Endothelial cell of umbilical vein (primary cell): ENCODE measurements around the gene CLEC16A. TPM values are rescaled to one million over a fixed set of nuclear protein-coding genes. Genes with fewer than 3 reads are reported as not detected.

Source experiments
- BruUV-seq: library from RNA; stranded (reverse); fragments of 400-500 nt; replicated peaks from 2 replicates; lab custom pipeline; 2021; lab: Mats Ljungman, UMichigan
- CTCF ChIA-PET: fragments of 300-600, 350-600 bp; sonication (Branson Sonifier 250); formaldehyde crosslinking; loops from one replicate; lab custom pipeline; 2021; ENCODE audit warnings: antibody characterized with exemption, inconsistent platforms; lab: Charles Lee
- POLR2A ChIA-PET: fragments of 300-600, 350-600 bp; sonication (Branson Sonifier 250); formaldehyde crosslinking; loops from one replicate; lab custom pipeline; 2021; ENCODE audit warnings: antibody characterized with exemption, inconsistent platforms; lab: Charles Lee
- DNase-seq: peaks from one replicate; pipeline ENCODE4 v3.0.0-alpha.2; 2011; ENCODE audit warnings: low read depth, low spot score
- FAIRE-seq: peaks from 2 replicates; lab custom pipeline; 2011; peaks lifted over from hg19 to GRCh38; lab: Jason Lieb, UNC
- H2AFZ ChIP-seq: 2 replicates; pipeline ENCODE4 v1.6.0; 2012; ENCODE audit warnings: low read depth, low read length, control low read depth, inconsistent platforms
- H3K27ac ChIP-seq: 2 replicates; pipeline ENCODE4 v1.5.1; 2011; ENCODE audit warnings: low read depth, mild to moderate bottlenecking, control low read depth, low read length, moderate library complexity; ENCODE audit not compliant: insufficient read depth
- H3K27me3 ChIP-seq, 2 experiments: 2 replicates each; pipeline versions ENCODE4 v1.6.0 to v1.6.1; 2011; ENCODE audit warnings: low read length in 2 of 2, mixed read lengths in 1 of 2; ENCODE audit not compliant: control insufficient read depth in 2 of 2, insufficient read depth in 2 of 2
- H3K36me3 ChIP-seq, 2 experiments: 2 replicates in 1 of 2; 3 replicates in 1 of 2; pipeline ENCODE4 v1.5.1; 2011; ENCODE audit warnings: low read length in 2 of 2, mild to moderate bottlenecking in 1 of 2, moderate library complexity in 1 of 2; ENCODE audit not compliant: control insufficient read depth in 2 of 2, insufficient read depth in 2 of 2; ENCODE audit errors: extremely low read depth in 1 of 2
- H3K4me1 ChIP-seq: 3 replicates; pipeline ENCODE4 v1.5.1; 2011; ENCODE audit warnings: mild to moderate bottlenecking, low read length; ENCODE audit not compliant: control insufficient read depth, insufficient read depth; ENCODE audit errors: extremely low read depth
- H3K4me2 ChIP-seq: 2 replicates; pipeline ENCODE4 v1.6.1; 2011; ENCODE audit warnings: low read length, control low read depth, mixed read lengths; ENCODE audit not compliant: insufficient read depth
- H3K4me3 ChIP-seq, 3 experiments: fragments of 200-600 bp in 1 of 3; sonication (generic), shearing (Covaris generic) in 1 of 3; replicated peaks in 1 of 3; 2 replicates each; pipeline ENCODE4 v1.5.1; 2011 to 2016; ENCODE audit warnings: control low read depth in 3 of 3, low read length in 3 of 3, mild to moderate bottlenecking in 2 of 3, inconsistent platforms in 1 of 3, low read depth in 1 of 3, moderate library complexity in 1 of 3; ENCODE audit not compliant: insufficient read depth in 1 of 3
- H3K79me2 ChIP-seq: 2 replicates; pipeline ENCODE4 v1.6.0; 2012; ENCODE audit warnings: low read length, inconsistent platforms; ENCODE audit not compliant: control insufficient read depth, insufficient read depth
- H3K9ac ChIP-seq: replicated peaks from 2 replicates; pipeline ENCODE3; 2011; ENCODE audit warnings: low read length, control low read depth; ENCODE audit not compliant: insufficient read depth; ENCODE audit errors: extremely low read depth
- H3K9me1 ChIP-seq: replicated peaks from 3 replicates; pipeline ENCODE4 v1.6.0; 2011; ENCODE audit warnings: mild to moderate bottlenecking, low read length; ENCODE audit not compliant: control insufficient read depth, insufficient read depth; ENCODE audit errors: extremely low read depth
- H3K9me3 ChIP-seq: replicated peaks from 2 replicates; pipeline ENCODE4 v1.5.1; 2012; ENCODE audit warnings: low read length, inconsistent platforms; ENCODE audit not compliant: control insufficient read depth, insufficient read depth
- H4K20me1 ChIP-seq: replicated peaks from 2 replicates; pipeline ENCODE3; 2011; ENCODE audit warnings: mild to moderate bottlenecking, low read length; ENCODE audit not compliant: control insufficient read depth, insufficient read depth; ENCODE audit errors: extremely low read depth
- EZH2 ChIP-seq: IDR thresholded peaks from 2 replicates; pipeline ENCODE4 v1.6.1; 2012; ENCODE audit warnings: borderline replicate concordance, low read depth, mild to moderate bottlenecking, moderate library complexity, low read length, inconsistent platforms; ENCODE audit not compliant: severe bottlenecking
- FOS ChIP-seq: IDR thresholded peaks from 2 replicates; pipeline ENCODE4 v1.6.1; 2011; ENCODE audit warnings: mild to moderate bottlenecking, low read length, moderate library complexity, borderline replicate concordance; ENCODE audit not compliant: insufficient read depth
- GATA2 ChIP-seq: IDR thresholded peaks from 2 replicates; pipeline ENCODE4 v1.7.0; 2011; ENCODE audit warnings: low read depth, mild to moderate bottlenecking, moderate library complexity, mixed read lengths, low read length; ENCODE audit not compliant: insufficient read length, insufficient read depth
- JUN ChIP-seq: IDR thresholded peaks from 2 replicates; pipeline ENCODE4 v1.6.1; 2011; ENCODE audit warnings: borderline replicate concordance, low read depth; ENCODE audit not compliant: insufficient read length, insufficient read depth
- MYC ChIP-seq: IDR thresholded peaks from one replicate; pipeline ENCODE4 v1.6.1; 2011; ENCODE audit warnings: mild to moderate bottlenecking, low read depth, low read length
- POLR2A ChIP-seq: IDR thresholded peaks from 2 replicates; pipeline ENCODE4 v1.6.1; 2012; ENCODE audit warnings: low read depth, mild to moderate bottlenecking, control low read depth, low read length
- POLR2AphosphoS5 ChIP-seq: IDR thresholded peaks from 2 replicates; pipeline ENCODE4 v1.6.1; 2012; ENCODE audit warnings: low read depth, mild to moderate bottlenecking, control low read depth, low read length, moderate library complexity; ENCODE audit not compliant: insufficient read depth
- dilution Hi-C: fragments of 300-500 bp; cut with MboI; formaldehyde crosslinking; loops from one replicate; pipeline ENCODE4 v1.15.0; 2019; ENCODE audit warnings: low sequenced_read_pairs; ENCODE audit not compliant: extremely low pct_ligation_motif_present
- intact Hi-C: fragments of 100-400 bp; cut with micrococcal nuclease; formaldehyde crosslinking; loops from one replicate; pipeline ENCODE4 v1.10.0; 2022
- polyA plus RNA-seq, 4 experiments: library from polyadenylated mRNA; depleted of rRNA in 3 of 4; stranded (reverse) in 3 of 4; unstranded in 1 of 4; fragments of >200 nt; gene quantifications; 2 replicates each; pipeline versions ENCODE4 v1.2.1 to v1.2.3, GENCODE V29; 2011 to 2012; ENCODE audit warnings: missing spikeins in 1 of 4
- total RNA-seq: library from RNA; stranded (reverse); gene quantifications from 2 replicates; pipeline ENCODE4 v1.2.3, GENCODE V29; 2021
- TF ChIP-seq, protein P1 (sequence below), 2 donors: IDR thresholded peaks; 1 replicate in 1 of 2; 2 replicates in 1 of 2; pipeline ENCODE4 v1.5.1; 2011; ENCODE audit warnings: low read length in 2 of 2, mild to moderate bottlenecking in 2 of 2, moderate library complexity in 2 of 2, control low read depth in 1 of 2, inconsistent platforms in 1 of 2, low read depth in 1 of 2; ENCODE audit not compliant: insufficient read depth in 1 of 2; ENCODE audit errors: extremely low read depth in 1 of 2
- TF ChIP-seq, protein P2 (sequence below): IDR thresholded peaks from 2 replicates; pipeline ENCODE4 v1.6.1; 2011; ENCODE audit not compliant: insufficient read depth, insufficient read length

The CLEC16A gene
- total and polyA plus RNA-seq, 2 donors (not counting 3 experiments of a cell fraction or from before 2014, with no cell fraction given) = 11.4 to 23.3 TPM

DNA sequence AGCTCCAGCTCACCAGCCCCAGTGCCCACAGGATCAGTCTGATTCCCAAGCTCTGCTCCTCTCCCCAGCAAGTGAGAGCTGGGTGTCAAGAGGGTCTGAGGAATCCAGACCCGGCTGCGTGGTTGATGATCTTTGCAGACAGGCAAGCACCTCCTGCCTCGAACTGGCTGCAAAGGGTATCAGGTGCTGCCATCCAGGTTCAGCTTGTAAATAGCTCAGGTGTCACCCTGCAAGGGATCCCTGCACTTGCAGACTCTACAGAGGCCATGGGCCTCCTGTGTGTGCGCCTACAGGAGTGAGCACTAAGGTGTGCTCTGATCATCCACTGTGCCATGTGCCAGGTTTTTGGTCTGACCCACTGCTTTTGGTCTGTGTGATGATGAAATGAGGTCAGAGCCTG, 18.3 kb upstream of the CLEC16A start:
- dilution Hi-C loops (no loop called here), intact Hi-C loops (no loop called here)
- ChIA-PET POLR2A (no interaction called here), CTCF (interaction anchor here (0.8 to 1.4 kb wide), 3 partner anchors 7 to 411 kb away, joined by 3 to 6 read pairs (median 5); no protein-coding TSS in a partner anchor)
- H3K9me1 ChIP-seq = no peaks in the 10 kb centered on the region
- no TSS peak for BruUV-seq
- H3K4me1 ChIP-seq = no peaks in the 10 kb centered on the region
- no peaks in the 10 kb centered on the region for H3K27me3 ChIP-seq
- no peak overlapping the region for H3K4me3 ChIP-seq
- H3K79me2 ChIP-seq = no peaks in the 10 kb centered on the region
- DNase-seq (no peak), FAIRE-seq (no peak)
- no peaks in the 10 kb centered on the region for H3K9me3 ChIP-seq
- H3K36me3 ChIP-seq = peaks cover 0 to 13% of the 10 kb centered on the region in 2 experiments
- no peak for TF ChIP-seq EZH2
- TF ChIP-seq, protein P1, sequence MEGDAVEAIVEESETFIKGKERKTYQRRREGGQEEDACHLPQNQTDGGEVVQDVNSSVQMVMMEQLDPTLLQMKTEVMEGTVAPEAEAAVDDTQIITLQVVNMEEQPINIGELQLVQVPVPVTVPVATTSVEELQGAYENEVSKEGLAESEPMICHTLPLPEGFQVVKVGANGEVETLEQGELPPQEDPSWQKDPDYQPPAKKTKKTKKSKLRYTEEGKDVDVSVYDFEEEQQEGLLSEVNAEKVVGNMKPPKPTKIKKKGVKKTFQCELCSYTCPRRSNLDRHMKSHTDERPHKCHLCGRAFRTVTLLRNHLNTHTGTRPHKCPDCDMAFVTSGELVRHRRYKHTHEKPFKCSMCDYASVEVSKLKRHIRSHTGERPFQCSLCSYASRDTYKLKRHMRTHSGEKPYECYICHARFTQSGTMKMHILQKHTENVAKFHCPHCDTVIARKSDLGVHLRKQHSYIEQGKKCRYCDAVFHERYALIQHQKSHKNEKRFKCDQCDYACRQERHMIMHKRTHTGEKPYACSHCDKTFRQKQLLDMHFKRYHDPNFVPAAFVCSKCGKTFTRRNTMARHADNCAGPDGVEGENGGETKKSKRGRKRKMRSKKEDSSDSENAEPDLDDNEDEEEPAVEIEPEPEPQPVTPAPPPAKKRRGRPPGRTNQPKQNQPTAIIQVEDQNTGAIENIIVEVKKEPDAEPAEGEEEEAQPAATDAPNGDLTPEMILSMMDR (IDR thresholded peaks at IDR 0.05; ENCODE audit: extremely low read depth in 1 of 2, insufficient read depth in 1 of 2, low read depth in 1 of 2, low read length in 2 of 2) = no peak
- no peak for TF ChIP-seq POLR2AphosphoS5
- no peak for TF ChIP-seq JUN
- TF ChIP-seq, protein P2, sequence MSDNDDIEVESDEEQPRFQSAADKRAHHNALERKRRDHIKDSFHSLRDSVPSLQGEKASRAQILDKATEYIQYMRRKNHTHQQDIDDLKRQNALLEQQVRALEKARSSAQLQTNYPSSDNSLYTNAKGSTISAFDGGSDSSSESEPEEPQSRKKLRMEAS = no peak
- TF ChIP-seq MYC = no peak
- no peak for TF ChIP-seq POLR2A
- TF ChIP-seq FOS = no peak
- TF ChIP-seq GATA2 = no peak
- H3K9ac ChIP-seq = no peak overlapping the region
- no peaks in the 10 kb centered on the region for H4K20me1 ChIP-seq
- H3K27ac ChIP-seq = no peak overlapping the region
- H3K4me2 ChIP-seq = no peak overlapping the region
- H2AFZ ChIP-seq = no peak overlapping the region
